Peyer's patch (tissue), 4 donors: ENCODE data around the gene HACD3. TPM values are rescaled to one million over a fixed set of nuclear protein-coding genes. Genes with fewer than 3 reads are reported as not detected.

Experiments
- DNase-seq, 3 donors: peaks; one replicate each; pipeline ENCODE4 v3.0.0-alpha.2; 2017 to 2019
- H3K27ac ChIP-seq, 4 donors: fragments of 200-600 bp; sonication (generic); one replicate each; pipeline ENCODE4 v1.5.1; 2016 to 2019
- H3K27me3 ChIP-seq, 2 donors: fragments of 200-600 bp; sonication (generic); one replicate each; pipeline ENCODE4 v1.5.1; 2019
- H3K36me3 ChIP-seq, 3 donors: fragments of 200-600 bp; sonication (generic); one replicate each; pipeline ENCODE4 v1.5.1; 2016 to 2019
- H3K4me1 ChIP-seq, 4 donors: fragments of 200-600 bp; sonication (generic); one replicate each; pipeline ENCODE4 v1.5.1; 2016 to 2019
- H3K4me3 ChIP-seq, 4 donors: fragments of 200-600 bp; sonication (generic); 1 replicate in 3 of 4; 2 replicates in 1 of 4; pipeline ENCODE4 v1.5.1; 2016 to 2019; ENCODE audit warnings: mild to moderate bottlenecking in 1 of 4
- H3K9me3 ChIP-seq, 4 donors: fragments of 200-600 bp; sonication (generic); one replicate each; pipeline ENCODE4 v1.5.1; 2016 to 2019; ENCODE audit warnings: mild to moderate bottlenecking in 1 of 4
- POLR2A ChIP-seq, 2 donors: fragments of 450-650 bp; IDR thresholded peaks; one replicate each; pipeline ENCODE4 v1.5.1; 2017; ENCODE audit warnings: antibody characterized with exemption in 2 of 2, mild to moderate bottlenecking in 2 of 2, moderate library complexity in 2 of 2
- total RNA-seq, 4 donors: library from RNA; depleted of rRNA; stranded (reverse); fragments of >200 nt; gene quantifications; one replicate each; pipeline ENCODE4 v1.1.0, GENCODE V29; 2016
- TF ChIP-seq, protein P1 (sequence below), 6 experiments: fragments of 450-650 bp in 4 of 6; fragments of 200-600 bp in 2 of 6; sonication (generic) in 1 of 6; IDR thresholded peaks; one replicate each; pipeline ENCODE4 v1.5.1; 2017 to 2019; ENCODE audit warnings: antibody characterized with exemption in 6 of 6, mild to moderate bottlenecking in 3 of 6, moderate library complexity in 1 of 6

Gene HACD3
- total RNA-seq, 4 donors from 2014 or later: 22.3 to 36.5 (median 26.8) TPM

DNA sequence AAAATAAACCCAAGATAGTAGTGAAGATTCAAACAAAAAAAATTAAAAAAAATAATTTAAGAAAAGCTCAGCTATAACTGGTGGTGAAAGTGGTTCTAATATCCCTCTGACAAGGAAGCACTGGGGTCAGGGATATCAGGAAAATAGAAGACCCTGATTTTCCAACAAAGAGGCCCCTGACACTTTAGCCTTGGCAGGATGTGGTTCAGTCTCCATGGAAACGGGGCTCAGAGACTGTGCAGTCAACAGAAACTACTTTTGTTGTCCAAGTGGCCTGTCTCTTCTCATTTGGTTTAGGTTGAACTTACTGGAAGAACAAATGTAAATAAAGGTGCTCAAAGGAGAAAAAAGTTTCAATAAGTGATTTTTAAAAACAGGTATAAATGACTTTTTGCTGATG, 53.4 kb downstream of the HACD3 start:
- H3K36me3 ChIP-seq: peaks cover 0 to 82% (median 0%) of the 10 kb centered on the region in 3 donors
- DNase-seq: peak in 2 of 3 donors; percentile 66
- no peak overlapping the region for H3K4me3 ChIP-seq
- peak overlapping the region in 3 of 4 donors; percentile 8 to 32 (median 13) for H3K27ac ChIP-seq
- H3K9me3 ChIP-seq: no peaks in the 10 kb centered on the region
- TF ChIP-seq POLR2A (IDR thresholded peaks at IDR 0.05): no peak
- TF ChIP-seq, protein P1, sequence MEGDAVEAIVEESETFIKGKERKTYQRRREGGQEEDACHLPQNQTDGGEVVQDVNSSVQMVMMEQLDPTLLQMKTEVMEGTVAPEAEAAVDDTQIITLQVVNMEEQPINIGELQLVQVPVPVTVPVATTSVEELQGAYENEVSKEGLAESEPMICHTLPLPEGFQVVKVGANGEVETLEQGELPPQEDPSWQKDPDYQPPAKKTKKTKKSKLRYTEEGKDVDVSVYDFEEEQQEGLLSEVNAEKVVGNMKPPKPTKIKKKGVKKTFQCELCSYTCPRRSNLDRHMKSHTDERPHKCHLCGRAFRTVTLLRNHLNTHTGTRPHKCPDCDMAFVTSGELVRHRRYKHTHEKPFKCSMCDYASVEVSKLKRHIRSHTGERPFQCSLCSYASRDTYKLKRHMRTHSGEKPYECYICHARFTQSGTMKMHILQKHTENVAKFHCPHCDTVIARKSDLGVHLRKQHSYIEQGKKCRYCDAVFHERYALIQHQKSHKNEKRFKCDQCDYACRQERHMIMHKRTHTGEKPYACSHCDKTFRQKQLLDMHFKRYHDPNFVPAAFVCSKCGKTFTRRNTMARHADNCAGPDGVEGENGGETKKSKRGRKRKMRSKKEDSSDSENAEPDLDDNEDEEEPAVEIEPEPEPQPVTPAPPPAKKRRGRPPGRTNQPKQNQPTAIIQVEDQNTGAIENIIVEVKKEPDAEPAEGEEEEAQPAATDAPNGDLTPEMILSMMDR (IDR thresholded peaks at IDR 0.05): no peak
- H3K27me3 ChIP-seq: no peaks in the 10 kb centered on the region
- peaks cover 0 to 10% (median 0%) of the 10 kb centered on the region in 4 donors for H3K4me1 ChIP-seq

DNA sequence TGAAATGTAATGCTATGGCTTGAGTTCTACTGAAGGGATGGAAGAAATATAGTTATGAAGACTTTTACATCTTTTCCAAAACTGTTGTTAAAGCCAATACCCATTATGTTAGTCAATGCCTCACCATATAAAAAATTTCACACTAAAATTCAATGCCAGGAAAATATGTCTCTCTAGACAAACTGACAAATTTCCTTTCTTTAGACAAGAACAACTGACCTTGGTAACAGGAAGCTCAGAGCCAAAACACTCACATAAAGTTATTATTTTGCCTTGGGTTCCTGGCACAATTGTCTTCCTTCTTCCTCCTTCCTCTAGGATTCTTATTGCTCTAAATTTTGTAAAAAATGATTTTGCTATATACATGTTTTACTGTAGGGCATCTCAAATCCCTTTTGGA, 54.0 kb downstream of the HACD3 start:
- TF ChIP-seq, protein P1 (IDR thresholded peaks at IDR 0.05): no peak
- TF ChIP-seq POLR2A (IDR thresholded peaks at IDR 0.05): no peak
- Histone ChIP-seq H3K27me3 (no peaks in the 10 kb centered on the region), H3K4me1 (peaks cover 0 to 10% (median 0%) of the 10 kb centered on the region in 4 donors), H3K4me3 (no peak overlapping the region), H3K9me3 (no peaks in the 10 kb centered on the region), H3K27ac (peak overlapping the region in 3 of 4 donors; percentile 8 to 32 (median 13)), H3K36me3 (peaks cover 0 to 77% (median 0%) of the 10 kb centered on the region in 3 donors)
- no peak for DNase-seq

DNA sequence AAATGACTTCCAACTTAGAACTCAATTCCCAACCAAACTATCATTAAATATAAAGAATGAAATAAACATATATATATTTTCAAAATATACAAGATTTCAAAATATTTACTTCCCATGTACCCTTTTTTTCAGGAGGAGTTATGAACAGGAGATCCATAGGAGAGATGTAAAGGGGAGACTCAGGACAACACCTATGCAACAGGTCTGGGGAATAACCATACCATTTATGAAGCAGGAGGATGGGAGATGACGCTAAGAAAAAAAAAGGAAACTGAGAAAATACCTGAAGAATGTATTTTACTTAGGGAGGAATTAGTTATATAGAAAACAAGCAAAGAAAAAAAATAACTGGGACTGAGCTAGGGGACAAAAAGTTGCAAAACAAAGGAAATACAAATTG, 56.8 kb downstream of the HACD3 start:
- TF ChIP-seq POLR2A (IDR thresholded peaks at IDR 0.05): no peak
- TF ChIP-seq, protein P1 (IDR thresholded peaks at IDR 0.05): no peak
- Histone ChIP-seq H3K27ac (no peak overlapping the region), H3K9me3 (no peaks in the 10 kb centered on the region), H3K36me3 (peaks cover 0 to 73% (median 0%) of the 10 kb centered on the region in 3 donors), H3K4me3 (no peak overlapping the region), H3K27me3 (no peaks in the 10 kb centered on the region), H3K4me1 (peaks cover 0 to 10% (median 0%) of the 10 kb centered on the region in 4 donors)
- DNase-seq: no peak

DNA sequence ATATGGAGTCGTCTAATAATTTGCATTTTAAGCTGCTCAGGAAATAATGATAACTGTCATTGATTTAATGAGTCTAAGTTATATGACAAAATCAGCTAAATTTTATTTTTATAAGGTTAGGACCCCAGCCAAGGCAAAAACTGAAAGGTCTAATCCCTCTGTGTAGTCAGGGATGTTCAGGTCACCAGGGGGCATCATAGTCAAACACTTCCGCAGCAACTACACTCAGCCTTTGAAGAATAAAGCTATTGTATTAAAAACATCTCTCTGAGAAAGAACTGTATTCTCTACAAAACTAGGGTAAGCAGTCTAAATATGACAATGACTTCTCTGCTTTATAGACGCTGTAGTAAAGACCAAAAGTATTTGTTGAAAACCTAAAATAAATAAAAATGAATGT, 65.7 kb downstream of the HACD3 start:
- no peak overlapping the region for H3K27ac ChIP-seq
- TF ChIP-seq, protein P1 (IDR thresholded peaks at IDR 0.05): peak in 2 of 6 experiments; percentile 3 to 17
- no peak for TF ChIP-seq POLR2A (IDR thresholded peaks at IDR 0.05)
- H3K36me3 ChIP-seq: peaks cover 0 to 80% (median 0%) of the 10 kb centered on the region in 3 donors
- no peaks in the 10 kb centered on the region for H3K27me3 ChIP-seq
- no peaks in the 10 kb centered on the region for H3K4me1 ChIP-seq
- H3K9me3 ChIP-seq: no peaks in the 10 kb centered on the region
- DNase-seq: no peak
- no peak overlapping the region for H3K4me3 ChIP-seq

DNA sequence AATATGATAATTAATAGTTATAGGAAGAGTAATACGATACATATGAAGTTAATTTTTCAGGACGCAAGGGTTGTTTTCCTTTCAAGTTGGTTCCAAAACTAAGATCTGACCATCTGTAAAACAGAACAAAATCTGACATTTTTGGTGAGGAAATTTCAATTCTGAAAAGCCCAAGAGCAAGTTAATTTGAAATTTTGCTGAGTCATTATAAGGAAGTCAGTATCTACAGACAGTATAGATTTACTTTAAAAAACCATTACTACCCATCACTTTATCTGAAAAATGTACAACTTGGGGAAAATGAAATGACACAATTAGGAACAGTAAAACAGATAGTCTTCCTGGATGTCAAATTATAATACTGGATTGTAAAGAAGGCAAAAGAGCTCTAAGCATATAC, 68.2 kb downstream of the HACD3 start:
- no peaks in the 10 kb centered on the region for H3K9me3 ChIP-seq
- H3K36me3 ChIP-seq: peaks cover 0 to 73% (median 0%) of the 10 kb centered on the region in 3 donors
- no peak overlapping the region for H3K27ac ChIP-seq
- no peak for TF ChIP-seq POLR2A (IDR thresholded peaks at IDR 0.05)
- TF ChIP-seq, protein P1 (IDR thresholded peaks at IDR 0.05): no peak
- H3K4me3 ChIP-seq: no peak overlapping the region
- no peaks in the 10 kb centered on the region for H3K4me1 ChIP-seq
- no peak for DNase-seq
- H3K27me3 ChIP-seq: no peaks in the 10 kb centered on the region

DNA sequence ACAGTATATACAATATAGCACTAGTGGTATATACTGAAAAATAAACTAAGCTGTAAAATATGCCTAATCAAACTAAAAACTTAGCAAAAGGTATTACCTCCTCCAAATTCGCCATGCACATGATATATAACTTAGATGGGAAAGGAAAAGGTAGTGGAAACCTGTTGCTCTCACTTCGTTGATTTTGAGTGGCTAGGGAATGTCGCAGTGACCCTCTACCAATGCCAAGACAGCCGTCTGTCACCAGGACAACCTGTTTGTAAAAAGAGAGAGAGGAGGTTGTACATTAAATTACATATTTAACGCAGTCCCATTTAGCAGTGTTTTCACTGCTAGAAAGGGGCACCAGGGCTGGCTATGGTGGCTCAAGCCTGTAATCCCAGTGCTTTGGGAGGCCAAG, 69.4 kb downstream of the HACD3 start:
- Histone ChIP-seq H3K4me1 (no peaks in the 10 kb centered on the region), H3K27me3 (no peaks in the 10 kb centered on the region), H3K27ac (no peak overlapping the region), H3K4me3 (no peak overlapping the region), H3K9me3 (no peaks in the 10 kb centered on the region), H3K36me3 (peaks cover 0 to 80% (median 0%) of the 10 kb centered on the region in 3 donors)
- DNase-seq: no peak
- TF ChIP-seq, protein P1 (IDR thresholded peaks at IDR 0.05): no peak
- TF ChIP-seq POLR2A (IDR thresholded peaks at IDR 0.05): no peak
